NCI-H2081 treated with DMSO at 0.1 percent for 48 hours (cell line): ENCODE data around the gene PAQR6.

Source experiments
- DNase-seq: peaks from one replicate; lab custom pipeline; 2025; lab: John Stamatoyannopoulos, UW

PAQR6 gene

DNA sequence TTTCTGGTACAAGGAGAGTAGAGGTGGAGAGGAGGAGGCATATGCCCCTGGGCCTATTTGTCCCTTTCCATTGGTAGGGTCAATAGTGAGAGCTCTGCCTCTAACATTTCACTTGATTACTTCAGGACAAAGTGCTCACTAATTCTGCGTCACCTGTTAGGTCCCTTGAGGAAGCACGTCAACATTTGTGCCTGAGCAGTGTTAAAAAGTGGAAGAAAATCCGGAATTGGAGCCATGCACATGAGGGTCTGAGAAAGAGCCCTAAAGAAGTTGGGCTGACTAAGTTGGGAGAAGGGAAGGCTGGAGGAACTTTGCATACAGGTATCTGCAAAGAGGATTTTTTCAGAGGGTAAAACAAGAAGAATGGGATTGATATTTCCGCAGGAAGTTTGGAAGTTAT lies 52.0 kb downstream of the PAQR6 start:
- no peak for DNase-seq

- DNase-seq = no peak
These were observed 53.6 kb downstream of the PAQR6 start for GRCh38 chr1:156194300-156194652.

DNA sequence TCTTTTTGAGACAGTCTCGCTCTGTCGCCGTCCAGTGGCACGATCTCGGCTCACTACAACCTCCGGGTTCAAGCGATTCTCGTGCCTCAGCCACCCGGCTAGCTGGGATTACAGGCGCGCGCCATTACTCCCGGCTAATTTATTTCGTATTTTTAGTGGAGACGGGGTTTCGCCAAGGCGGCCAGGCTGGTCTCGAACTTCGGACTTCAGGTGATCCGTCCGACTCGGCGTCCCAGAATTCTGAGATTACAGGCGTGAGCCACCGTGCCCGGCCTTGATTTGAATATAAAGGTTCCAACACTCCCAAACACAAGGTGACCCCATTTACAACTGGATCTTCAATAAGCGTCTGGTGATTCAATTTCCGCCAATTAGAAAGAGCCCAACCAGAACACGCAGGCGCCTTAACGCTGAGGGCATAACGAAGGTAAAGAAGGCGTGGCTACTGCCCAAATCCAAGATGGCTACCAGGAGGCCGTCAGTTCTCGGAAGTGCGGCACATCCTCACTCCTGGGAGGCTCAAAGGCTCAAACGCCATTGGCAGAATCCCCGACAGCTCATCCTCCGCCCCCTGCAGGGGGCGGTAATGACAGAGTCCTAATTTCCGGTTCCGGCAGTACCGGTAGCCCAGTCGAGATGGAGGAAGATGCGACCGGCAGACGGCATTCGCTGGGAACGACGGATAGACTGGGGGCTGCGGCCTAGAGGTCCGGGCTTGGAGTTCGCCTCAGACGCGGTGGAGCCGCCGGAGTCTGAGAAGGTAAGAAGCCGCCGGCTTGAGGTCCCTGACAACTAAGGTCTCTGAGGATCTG lies 54.2 kb downstream of the PAQR6 start, which contains the start of gene SLC25A44:
SLC25A44 (plus strand) TSS at position 617 of the 812 bp plus-strand sequence. CDS start 5,744 bp downstream, outside the sequence.
- peak; percentile 100 for DNase-seq
